ENCODE results near the gene EXOSC5. TPM values are rescaled to one million over a fixed set of nuclear protein-coding genes. Genes with fewer than 3 reads are reported as not detected.

Gene EXOSC5
- total and polyA plus RNA-seq, 2 of the 13 experiments (the other 11 are each of a cell fraction or from before 2014, with no cell fraction given): 24.1 to 26.5 TPM

- H3K4me2 ChIP-seq (ENCODE audit: low read depth, low read length): peak overlapping the region; percentile 39; the same call in 1 of the 2 replicates
- ATAC-seq (no peak), FAIRE-seq (no peak), DNase-seq (ENCODE audit: low spot score) (no peak)
- 37% methylated on average over 12 of the region's 15 CpGs for WGBS (ENCODE audit: low lambda C conversion rate)
- H3K4me3 ChIP-seq (replicated peaks in 1 of 3; ENCODE audit: insufficient read depth in 1 of 3, low read depth in 2 of 3, low read length in 3 of 3): no peak overlapping the region
- H4K20me1 ChIP-seq (ENCODE audit: insufficient read depth, low read length): no peaks in the 10 kb centered on the region
- in situ Hi-C loops (cut with HindIII; ENCODE audit: extremely low pct_ligation_motif_present, low pct_unique_long_range_greater_than_20kb) (loop anchor here (5.0 kb wide), 1 partner anchor 121 kb away; no protein-coding TSS in a partner anchor), intact Hi-C loops (cut with micrococcal nuclease; ENCODE audit: unreplicated experiment) (no loop called here)
- no peaks in the 10 kb centered on the region for H3K9me3 ChIP-seq (ENCODE audit: low read length)
- H2AFZ ChIP-seq (ENCODE audit: low read length): no peak overlapping the region
- BruUV-seq (replicated peaks): no TSS peak
- no peaks in the 10 kb centered on the region for H3K27me3 ChIP-seq (ENCODE audit: control insufficient read depth in 1 of 2, insufficient read depth in 2 of 2, low read length in 2 of 2)
- H3K4me1 ChIP-seq (ENCODE audit: insufficient read depth, low read length): peaks cover 45% of the 10 kb centered on the region
- no peak overlapping the region for H3K9ac ChIP-seq (ENCODE audit: insufficient read depth, low read depth, low read length)
- ChIA-PET CTCF (ENCODE audit: low intra/inter-chr PET ratio, low total read pairs) (no interaction called here), POLR2A (no interaction called here)
- peaks cover 3% of the 10 kb centered on the region for H3K79me2 ChIP-seq (ENCODE audit: insufficient read depth, low read length)
- H3K36me3 ChIP-seq (replicated peaks in 1 of 2; ENCODE audit: control insufficient read depth in 1 of 2, insufficient read depth in 2 of 2, low read length in 2 of 2): peaks cover 0 to 3% of the 10 kb centered on the region in 2 experiments; a peak in 1 of 5 replicates
- TF ChIP-seq BHLHE40 (IDR thresholded peaks at IDR 0.05; ENCODE audit: low read length) (peak; percentile 61), TBX3 (IDR thresholded peaks at IDR 0.05; ENCODE audit: borderline replicate concordance) (no peak)
- H3K27ac ChIP-seq (ENCODE audit: extremely low read length, insufficient read depth, low read length): no peak overlapping the region
These were observed 44.3 kb upstream of the EXOSC5 start for GRCh38 chr19:41441321-41441945.

DNA sequence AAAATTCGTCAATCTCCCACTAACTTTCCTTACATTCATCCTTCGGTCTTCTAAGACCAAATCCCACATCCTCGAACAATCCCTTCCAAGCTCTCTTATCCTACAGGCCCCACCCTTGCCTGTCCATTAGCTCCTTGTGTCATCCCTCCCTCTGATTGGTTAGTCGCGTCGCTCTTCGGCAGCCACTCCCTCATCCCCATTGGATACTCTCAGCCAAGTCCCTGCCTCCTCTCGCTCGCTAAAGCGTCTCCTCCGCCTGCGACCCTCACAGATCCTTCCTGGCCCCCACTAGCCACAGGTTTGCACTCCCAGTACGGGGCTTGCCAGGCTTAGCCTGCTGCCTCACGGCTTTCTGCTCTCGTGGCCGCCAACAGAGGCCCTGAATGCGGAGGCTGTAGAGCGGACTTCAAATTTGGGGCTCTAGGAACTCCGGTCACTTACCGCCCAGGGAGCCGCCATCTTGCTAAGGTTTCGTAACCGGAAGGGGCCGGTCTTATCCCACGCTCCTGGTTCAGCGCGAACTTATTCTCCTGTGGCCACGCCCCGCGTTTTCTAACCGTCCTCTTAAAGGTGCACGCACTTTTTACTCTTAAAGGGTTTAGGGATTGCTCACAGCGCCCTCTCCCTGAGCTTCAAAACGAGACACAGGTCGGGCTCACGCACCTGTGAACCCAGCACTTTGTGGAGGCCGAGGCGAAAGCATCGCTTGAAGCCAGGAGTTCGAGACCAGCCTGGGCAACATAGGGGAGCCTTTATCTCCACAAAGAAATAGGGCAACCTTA, 42.5 kb upstream of the EXOSC5 start, which contains the start of gene DMAC2:
Gene DMAC2 (minus strand): TSS at position 472 of the 782 bp plus-strand sequence. CDS start 13 bp downstream, at position 459.
- CTCF ChIA-PET (ENCODE audit: low intra/inter-chr PET ratio, low total read pairs): no interaction called here
- intact Hi-C loops (cut with micrococcal nuclease; ENCODE audit: unreplicated experiment): no loop called here
- FAIRE-seq: peak; percentile 94
- TF ChIP-seq HMG20B (CRISPR knock-in tag; conservative IDR thresholded peaks at IDR 0.05): no peak
- TF ChIP-seq ZNF878 (CRISPR knock-in tag; IDR thresholded peaks at IDR 0.05): no peak
- no peak for TF ChIP-seq BATF2 (CRISPR knock-in tag; IDR thresholded peaks at IDR 0.05)
- TF ChIP-seq, protein P1, sequence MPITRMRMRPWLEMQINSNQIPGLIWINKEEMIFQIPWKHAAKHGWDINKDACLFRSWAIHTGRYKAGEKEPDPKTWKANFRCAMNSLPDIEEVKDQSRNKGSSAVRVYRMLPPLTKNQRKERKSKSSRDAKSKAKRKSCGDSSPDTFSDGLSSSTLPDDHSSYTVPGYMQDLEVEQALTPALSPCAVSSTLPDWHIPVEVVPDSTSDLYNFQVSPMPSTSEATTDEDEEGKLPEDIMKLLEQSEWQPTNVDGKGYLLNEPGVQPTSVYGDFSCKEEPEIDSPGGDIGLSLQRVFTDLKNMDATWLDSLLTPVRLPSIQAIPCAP (CRISPR knock-in tag; IDR thresholded peaks at IDR 0.05; ENCODE audit: low read depth): no peak
- TF ChIP-seq SNRNP70 (IDR thresholded peaks at IDR 0.05; ENCODE audit: low read depth, low read length): no peak
- TF ChIP-seq JUND (CRISPR knock-in tag; IDR thresholded peaks at IDR 0.05): no peak
- TF ChIP-seq KDM5B (CRISPR knock-in tag; IDR thresholded peaks at IDR 0.05; ENCODE audit: borderline replicate concordance): peak; percentile 32; the same call in 1 of the 2 replicates
- no peak for TF ChIP-seq E2F2 (CRISPR knock-in tag; IDR thresholded peaks at IDR 0.05; ENCODE audit: borderline replicate concordance)
- TF ChIP-seq MBD4 (IDR thresholded peaks at IDR 0.05; ENCODE audit: borderline replicate concordance, low read length): no peak
- TF ChIP-seq TBP (CRISPR knock-in tag; IDR thresholded peaks at IDR 0.05): no peak

More for the DNA sequence above, 42.5 kb upstream of the EXOSC5 start, which contains the start of gene DMAC2:
- H3K4me3 ChIP-seq (replicated peaks in 1 of 3; ENCODE audit: insufficient read depth in 1 of 3, low read depth in 2 of 3, low read length in 3 of 3): peak within 1 kb of the TSS; percentile 71 to 94 (median 77)
- no peaks in the 10 kb centered on the region for H4K20me1 ChIP-seq (ENCODE audit: insufficient read depth, low read length)
- H3K4me1 ChIP-seq (ENCODE audit: insufficient read depth, low read length): peaks cover 45% of the 10 kb centered on the region
- H3K36me3 ChIP-seq (replicated peaks in 1 of 2; ENCODE audit: control insufficient read depth in 1 of 2, insufficient read depth in 2 of 2, low read length in 2 of 2): peaks cover 2 to 6% of the 10 kb centered on the region in 2 experiments; a peak in 2 of 5 replicates
- no peak within 1 kb of the TSS for H2AFZ ChIP-seq (ENCODE audit: low read length)
- peak within 1 kb of the TSS; percentile 95 for H3K27ac ChIP-seq (ENCODE audit: extremely low read length, insufficient read depth, low read length)
- 1% methylated on average over 30 of the region's 40 CpGs for WGBS (ENCODE audit: low lambda C conversion rate)
- POLR2A ChIA-PET: interaction anchor here (0.6 to 4.7 kb wide), 27 partner anchors 9 to 974 kb away, joined by 3 to 55 read pairs (median 4); partner anchors contain the start of genes B3GNT8, B9D2, BLVRB and HNRNPUL1
- peak within 1 kb of the TSS; percentile 91 for H3K9ac ChIP-seq (ENCODE audit: insufficient read depth, low read depth, low read length)
- H3K79me2 ChIP-seq (ENCODE audit: insufficient read depth, low read length): peaks cover 3% of the 10 kb centered on the region
- no peaks in the 10 kb centered on the region for H3K9me3 ChIP-seq (ENCODE audit: low read length)
- TSS peak; percentile 94 for BruUV-seq (replicated peaks)
- ATAC-seq (peak; percentile 94), DNase-seq (ENCODE audit: low spot score) (peak; percentile 98)
- in situ Hi-C loops (cut with HindIII; ENCODE audit: extremely low pct_ligation_motif_present, low pct_unique_long_range_greater_than_20kb): loop anchor here (5.0 kb wide), 1 partner anchor 123 kb away; no protein-coding TSS in a partner anchor
- H3K4me2 ChIP-seq (ENCODE audit: low read depth, low read length): peak within 1 kb of the TSS; percentile 67
- H3K27me3 ChIP-seq (ENCODE audit: control insufficient read depth in 1 of 2, insufficient read depth in 2 of 2, low read length in 2 of 2): no peaks in the 10 kb centered on the region
